ENCODE measurements around the gene CNTF.

DNA sequence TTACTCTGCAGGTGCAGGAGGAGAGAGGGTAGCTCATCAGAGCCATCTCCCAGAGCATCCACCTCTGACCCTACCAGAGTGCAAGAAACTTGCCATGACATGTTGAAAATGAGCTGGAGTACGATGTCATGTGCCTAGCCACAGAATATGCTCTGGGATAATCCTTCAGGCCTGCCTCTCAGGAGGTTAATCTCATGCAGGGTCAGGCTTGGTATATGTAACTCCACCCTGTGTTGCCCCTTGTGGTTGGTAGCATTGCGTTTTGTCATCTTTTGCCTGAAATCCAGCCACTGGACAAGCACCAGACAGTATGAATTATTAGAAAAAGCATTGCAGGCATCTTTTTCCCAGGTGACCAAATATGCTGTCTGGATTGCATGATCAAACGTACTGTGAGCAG is 36.2 kb downstream of the CNTF start:
- TF ChIP-seq, protein P1, sequence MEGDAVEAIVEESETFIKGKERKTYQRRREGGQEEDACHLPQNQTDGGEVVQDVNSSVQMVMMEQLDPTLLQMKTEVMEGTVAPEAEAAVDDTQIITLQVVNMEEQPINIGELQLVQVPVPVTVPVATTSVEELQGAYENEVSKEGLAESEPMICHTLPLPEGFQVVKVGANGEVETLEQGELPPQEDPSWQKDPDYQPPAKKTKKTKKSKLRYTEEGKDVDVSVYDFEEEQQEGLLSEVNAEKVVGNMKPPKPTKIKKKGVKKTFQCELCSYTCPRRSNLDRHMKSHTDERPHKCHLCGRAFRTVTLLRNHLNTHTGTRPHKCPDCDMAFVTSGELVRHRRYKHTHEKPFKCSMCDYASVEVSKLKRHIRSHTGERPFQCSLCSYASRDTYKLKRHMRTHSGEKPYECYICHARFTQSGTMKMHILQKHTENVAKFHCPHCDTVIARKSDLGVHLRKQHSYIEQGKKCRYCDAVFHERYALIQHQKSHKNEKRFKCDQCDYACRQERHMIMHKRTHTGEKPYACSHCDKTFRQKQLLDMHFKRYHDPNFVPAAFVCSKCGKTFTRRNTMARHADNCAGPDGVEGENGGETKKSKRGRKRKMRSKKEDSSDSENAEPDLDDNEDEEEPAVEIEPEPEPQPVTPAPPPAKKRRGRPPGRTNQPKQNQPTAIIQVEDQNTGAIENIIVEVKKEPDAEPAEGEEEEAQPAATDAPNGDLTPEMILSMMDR (IDR thresholded peaks at IDR 0.05) = no peak
- TF ChIP-seq POLR2A (IDR thresholded peaks at IDR 0.05) = no peak
